ENCODE data around the gene NPR2.

The NPR2 gene

DNA sequence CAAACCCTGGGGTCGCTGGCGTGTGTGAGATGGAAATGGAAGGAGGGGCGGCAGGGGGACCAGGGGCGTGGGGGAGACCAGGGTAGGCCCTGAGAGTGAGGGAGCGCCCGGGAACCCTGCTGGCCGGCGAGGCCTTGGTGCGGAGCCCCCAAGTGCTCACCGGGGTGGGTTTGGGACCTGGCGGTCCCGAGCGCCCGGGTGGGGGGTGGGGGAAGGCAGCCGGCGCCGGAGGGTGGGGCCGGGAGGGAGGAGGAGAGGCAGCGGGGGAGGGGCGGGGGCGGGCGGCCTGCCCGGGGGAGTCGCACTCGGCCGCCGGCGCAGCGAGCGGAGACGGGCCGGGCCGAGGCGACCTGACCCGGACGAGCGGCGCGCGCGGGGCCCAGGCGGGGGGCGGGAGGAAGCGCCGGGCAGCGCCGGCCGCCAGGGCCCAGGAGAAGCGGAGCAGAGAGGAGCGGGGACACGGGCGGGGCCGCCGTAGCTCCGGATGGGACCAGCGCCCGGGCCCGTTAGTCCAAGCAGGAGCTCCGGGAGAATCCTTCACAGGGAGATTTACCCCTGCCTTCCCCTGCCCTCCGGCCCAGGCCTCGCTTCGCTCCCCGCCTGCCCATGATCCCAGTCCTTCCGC lies at the start of gene NPR2:
Gene NPR2, plus strand, starts transcription at position 295 of the 625 bp plus-strand sequence. CDS start 818 bp downstream, outside the sequence.
- Mint-ChIP-seq H3K27ac (no peak within 1 kb of the TSS), H3K27me3 (no peaks in the 10 kb centered on the region), H3K4me3 (no peak within 1 kb of the TSS), H3K36me3 (ENCODE audit: low read depth) (peaks cover 18% of the 10 kb centered on the region), H3K9me3 (no peaks in the 10 kb centered on the region), H3K4me1 (ENCODE audit: low read depth) (no peaks in the 10 kb centered on the region)

GRCh38 chr9:35741740-35742139 lies 49.7 kb upstream of the NPR2 start:
- Mint-ChIP-seq H3K4me1 (ENCODE audit: low read depth) (peaks cover 33% of the 10 kb centered on the region), H3K27me3 (no peaks in the 10 kb centered on the region), H3K9me3 (no peaks in the 10 kb centered on the region), H3K27ac (peak overlapping the region; percentile 7), H3K4me3 (no peak overlapping the region), H3K36me3 (ENCODE audit: low read depth) (peaks cover 54% of the 10 kb centered on the region)

- Mint-ChIP-seq H3K4me1 (ENCODE audit: low read depth) (peaks cover 48% of the 10 kb centered on the region), H3K27ac (no peak overlapping the region), H3K9me3 (no peaks in the 10 kb centered on the region), H3K36me3 (ENCODE audit: low read depth) (peaks cover 47% of the 10 kb centered on the region), H3K27me3 (no peaks in the 10 kb centered on the region), H3K4me3 (no peak overlapping the region)
Observed at GRCh38 chr9:35743452-35743851, 47.9 kb upstream of the NPR2 start.

DNA sequence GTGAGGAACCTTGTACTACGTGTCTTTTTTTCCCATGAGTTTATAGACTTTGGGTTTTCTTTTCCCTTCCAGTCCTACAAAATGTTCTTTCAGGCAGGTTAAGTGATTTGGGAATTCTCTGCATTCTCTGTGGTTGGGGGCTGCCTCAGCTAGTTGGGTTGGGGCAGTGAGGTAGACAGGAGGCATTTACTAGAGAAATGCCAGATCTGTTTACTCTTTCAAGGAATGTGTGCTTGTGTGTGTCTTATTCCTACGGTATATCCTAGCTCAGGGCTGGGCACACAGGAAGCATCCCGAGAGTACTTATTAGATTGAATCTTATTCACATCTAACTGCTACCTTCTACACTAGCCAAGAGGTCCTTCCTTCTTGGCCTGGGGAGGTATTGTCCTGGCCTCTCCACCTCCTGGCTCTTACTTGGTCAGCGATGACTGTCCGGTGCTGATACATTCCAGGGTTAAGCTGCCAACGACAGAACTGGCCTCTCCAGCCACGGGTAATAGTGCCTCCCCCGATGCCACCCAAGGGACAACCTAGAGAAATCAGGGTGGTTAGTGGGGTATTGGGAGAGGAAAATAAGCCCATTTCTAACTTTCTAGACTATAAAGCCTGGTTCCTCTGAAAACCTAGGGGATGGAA lies 47.4 kb upstream of the NPR2 start:
- H3K4me1 Mint-ChIP-seq (ENCODE audit: low read depth) = peaks cover 48% of the 10 kb centered on the region
- no peak overlapping the region for H3K27ac Mint-ChIP-seq
- H3K9me3 Mint-ChIP-seq = no peaks in the 10 kb centered on the region
- no peak overlapping the region for H3K4me3 Mint-ChIP-seq
- peaks cover 42% of the 10 kb centered on the region for H3K36me3 Mint-ChIP-seq (ENCODE audit: low read depth)
- no peaks in the 10 kb centered on the region for H3K27me3 Mint-ChIP-seq

DNA sequence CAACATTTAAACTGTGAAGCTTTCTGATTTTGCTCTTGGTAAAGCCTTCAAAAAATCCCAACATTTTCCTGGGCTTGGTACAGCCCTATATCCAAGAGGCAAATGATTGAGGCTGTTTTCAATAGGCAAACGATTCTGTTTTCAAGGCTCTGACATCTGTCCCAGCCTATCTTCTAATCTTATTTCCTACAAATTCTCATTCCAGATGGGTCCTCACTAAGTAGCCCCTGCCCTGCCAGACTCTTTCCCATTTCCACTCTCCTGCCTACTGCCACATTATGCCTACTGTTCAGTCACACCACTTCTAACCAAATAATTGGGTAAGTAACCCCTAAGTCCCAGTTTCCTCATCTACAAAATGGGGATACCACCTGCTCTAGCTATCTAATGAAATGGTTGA lies 45.8 kb upstream of the NPR2 start:
- no peaks in the 10 kb centered on the region for H3K27me3 Mint-ChIP-seq
- peaks cover 56% of the 10 kb centered on the region for H3K4me1 Mint-ChIP-seq (ENCODE audit: low read depth)
- H3K9me3 Mint-ChIP-seq = no peaks in the 10 kb centered on the region
- H3K4me3 Mint-ChIP-seq = peak overlapping the region; percentile 50
- H3K27ac Mint-ChIP-seq = no peak overlapping the region
- H3K36me3 Mint-ChIP-seq (ENCODE audit: low read depth) = peaks cover 34% of the 10 kb centered on the region

- no peaks in the 10 kb centered on the region for H3K9me3 Mint-ChIP-seq
- H3K27ac Mint-ChIP-seq = no peak overlapping the region
- H3K27me3 Mint-ChIP-seq = no peaks in the 10 kb centered on the region
- H3K4me1 Mint-ChIP-seq (ENCODE audit: low read depth) = peaks cover 54% of the 10 kb centered on the region
- H3K4me3 Mint-ChIP-seq = peak overlapping the region; percentile 87
- H3K36me3 Mint-ChIP-seq (ENCODE audit: low read depth) = peaks cover 34% of the 10 kb centered on the region
Observed at GRCh38 chr9:35746583-35746982, 44.8 kb upstream of the NPR2 start.

GRCh38 chr9:35748242-35748857 lies 43.0 kb upstream of the NPR2 start:
- Mint-ChIP-seq H3K27ac (peak overlapping the region; percentile 53), H3K4me1 (ENCODE audit: low read depth) (peaks cover 42% of the 10 kb centered on the region), H3K27me3 (no peaks in the 10 kb centered on the region), H3K36me3 (ENCODE audit: low read depth) (peaks cover 30% of the 10 kb centered on the region), H3K4me3 (peak overlapping the region; percentile 87), H3K9me3 (no peaks in the 10 kb centered on the region)

DNA sequence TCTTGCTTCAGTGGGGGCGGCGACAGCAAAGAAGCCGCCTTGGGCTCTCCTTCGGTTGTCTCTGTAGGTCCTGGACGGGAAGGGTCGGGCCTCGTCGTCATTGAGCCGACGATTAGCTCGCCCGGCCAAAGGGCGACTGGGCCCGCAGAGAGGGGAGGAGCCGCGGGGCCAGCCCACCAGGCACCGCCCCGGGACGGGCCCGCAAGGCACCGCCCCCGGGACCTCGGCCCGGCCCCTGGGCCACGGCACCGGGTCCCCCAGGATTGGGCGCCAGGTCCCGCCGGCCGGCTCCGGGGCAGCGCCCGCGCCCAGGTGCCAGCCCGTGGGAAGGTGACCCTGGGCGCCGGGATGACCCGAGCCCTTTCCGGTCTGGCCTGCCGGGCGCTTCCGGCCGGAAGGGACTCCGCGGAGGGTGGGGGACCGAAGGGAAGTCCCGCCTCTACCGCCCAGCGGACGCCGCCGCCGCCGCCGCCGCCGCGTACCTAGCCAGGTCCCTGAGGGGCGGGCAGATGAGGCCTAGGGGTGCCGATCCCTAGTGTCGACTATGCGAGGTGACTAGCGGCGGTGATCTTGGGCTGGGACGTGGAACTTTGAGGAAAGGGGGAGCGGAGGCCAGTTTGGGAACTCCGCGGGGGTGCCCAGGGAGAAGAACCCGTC lies 42.4 kb upstream of the NPR2 start, which contains the start of the genes GBA2 and RGP1:
Gene GBA2, minus strand, starts transcription at position 371 of the 657 bp plus-strand sequence. CDS start 524 bp downstream, outside the sequence.
Gene RGP1, plus strand, starts transcription at position 430 of the 657 bp plus-strand sequence. CDS start 469 bp downstream, outside the sequence.
- Mint-ChIP-seq H3K27me3 (no peaks in the 10 kb centered on the region), H3K27ac (peak within 1 kb of the TSS; percentile 85), H3K9me3 (no peaks in the 10 kb centered on the region), H3K36me3 (ENCODE audit: low read depth) (peaks cover 23% of the 10 kb centered on the region), H3K4me3 (peak within 1 kb of the TSS; percentile 89), H3K4me1 (ENCODE audit: low read depth) (peaks cover 39% of the 10 kb centered on the region)

- H3K36me3 Mint-ChIP-seq (ENCODE audit: low read depth) = peaks cover 19% of the 10 kb centered on the region
- no peaks in the 10 kb centered on the region for H3K27me3 Mint-ChIP-seq
- H3K9me3 Mint-ChIP-seq = no peaks in the 10 kb centered on the region
- peak overlapping the region; percentile 85 for H3K27ac Mint-ChIP-seq
- peak overlapping the region; percentile 89 for H3K4me3 Mint-ChIP-seq
- peaks cover 39% of the 10 kb centered on the region for H3K4me1 Mint-ChIP-seq (ENCODE audit: low read depth)
Observed at GRCh38 chr9:35749515-35750255, 41.7 kb upstream of the NPR2 start.

- no peaks in the 10 kb centered on the region for H3K27me3 Mint-ChIP-seq
- H3K4me3 Mint-ChIP-seq = peak overlapping the region; percentile 89
- H3K4me1 Mint-ChIP-seq (ENCODE audit: low read depth) = peaks cover 38% of the 10 kb centered on the region
- peak overlapping the region; percentile 85 for H3K27ac Mint-ChIP-seq
- peaks cover 18% of the 10 kb centered on the region for H3K36me3 Mint-ChIP-seq (ENCODE audit: low read depth)
- H3K9me3 Mint-ChIP-seq = no peaks in the 10 kb centered on the region
Observed at GRCh38 chr9:35750256-35750531, 41.2 kb upstream of the NPR2 start.

DNA sequence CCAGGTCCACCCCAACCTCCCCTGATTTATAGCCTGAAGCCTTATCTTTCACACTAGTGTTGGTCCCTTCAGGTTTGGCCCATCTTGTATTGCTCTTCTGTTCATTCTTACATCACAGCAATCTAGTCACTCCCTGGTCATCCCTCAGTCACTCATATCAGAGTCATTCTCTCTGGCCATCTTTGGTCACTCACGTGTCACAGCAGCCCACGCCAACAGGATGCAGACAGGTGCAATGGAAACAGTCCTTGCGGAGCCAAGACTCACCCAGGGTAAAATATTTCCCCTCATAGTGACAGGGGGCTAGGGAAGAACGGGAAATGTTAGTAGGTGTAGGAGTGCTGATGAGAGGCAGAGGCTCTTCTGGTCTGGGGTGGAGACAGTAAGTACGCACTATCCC lies 37.9 kb upstream of the NPR2 start:
- H3K27me3 Mint-ChIP-seq = no peaks in the 10 kb centered on the region
- H3K4me1 Mint-ChIP-seq (ENCODE audit: low read depth) = peaks cover 31% of the 10 kb centered on the region
- no peaks in the 10 kb centered on the region for H3K9me3 Mint-ChIP-seq
- H3K4me3 Mint-ChIP-seq = no peak overlapping the region
- H3K27ac Mint-ChIP-seq = no peak overlapping the region
- peaks cover 9% of the 10 kb centered on the region for H3K36me3 Mint-ChIP-seq (ENCODE audit: low read depth)

DNA sequence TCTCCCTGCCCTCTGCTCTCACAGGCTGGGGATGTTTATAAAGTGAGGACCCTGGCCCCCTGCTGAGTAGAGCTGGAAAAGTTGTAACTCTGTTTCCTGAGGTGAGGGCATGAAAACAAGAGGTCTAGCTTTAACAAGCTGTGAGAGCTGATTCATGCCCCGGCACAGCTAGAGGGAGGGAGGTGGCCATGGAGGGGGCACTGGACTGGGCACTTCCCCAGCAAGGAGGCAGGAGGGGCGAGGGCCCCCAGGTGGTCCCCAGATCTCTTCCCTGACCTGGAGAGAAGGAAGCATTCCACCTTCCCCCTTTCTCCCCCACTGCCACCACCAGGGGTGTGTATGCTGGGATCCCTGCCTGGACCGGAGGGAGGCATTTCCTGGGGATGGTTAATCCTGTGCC lies 37.1 kb upstream of the NPR2 start, which contains the start of gene MSMP:
Gene MSMP, minus strand, starts transcription at position 13 of the 400 bp plus-strand sequence. CDS start 147 bp downstream, outside the sequence.
- H3K9me3 Mint-ChIP-seq = no peaks in the 10 kb centered on the region
- H3K27me3 Mint-ChIP-seq = no peaks in the 10 kb centered on the region
- no peak within 1 kb of the TSS for H3K27ac Mint-ChIP-seq
- H3K36me3 Mint-ChIP-seq (ENCODE audit: low read depth) = peaks cover 9% of the 10 kb centered on the region
- H3K4me3 Mint-ChIP-seq = no peak within 1 kb of the TSS
- peaks cover 37% of the 10 kb centered on the region for H3K4me1 Mint-ChIP-seq (ENCODE audit: low read depth)

GRCh38 chr9:35755071-35755470 lies 36.3 kb upstream of the NPR2 start:
- Mint-ChIP-seq H3K4me3 (no peak overlapping the region), H3K27me3 (no peaks in the 10 kb centered on the region), H3K4me1 (ENCODE audit: low read depth) (peaks cover 41% of the 10 kb centered on the region), H3K36me3 (ENCODE audit: low read depth) (peaks cover 14% of the 10 kb centered on the region), H3K27ac (no peak overlapping the region), H3K9me3 (no peaks in the 10 kb centered on the region)

Data from stimulated activated naive CD8-positive, alpha-beta T cell treated with anti-CD3 and anti-CD28 coated beads, Interleukin-15, Interleukin-2, amounts not matched to agents 100 ng/mL and 50 ng/mL, for 24 hours (primary cell).